ENCODE results near the gene GPX4. TPM values are rescaled to one million over a fixed set of nuclear protein-coding genes. Genes with fewer than 3 reads are reported as not detected.
A peak's percentile ranks its signal among the peaks of the same experiment; 100 is the strongest.

Gene GPX4
- total and polyA plus RNA-seq, 2 of the 13 experiments (the other 11 are each of a cell fraction or from before 2014, with no cell fraction given) = 535 to 613 TPM

DNA sequence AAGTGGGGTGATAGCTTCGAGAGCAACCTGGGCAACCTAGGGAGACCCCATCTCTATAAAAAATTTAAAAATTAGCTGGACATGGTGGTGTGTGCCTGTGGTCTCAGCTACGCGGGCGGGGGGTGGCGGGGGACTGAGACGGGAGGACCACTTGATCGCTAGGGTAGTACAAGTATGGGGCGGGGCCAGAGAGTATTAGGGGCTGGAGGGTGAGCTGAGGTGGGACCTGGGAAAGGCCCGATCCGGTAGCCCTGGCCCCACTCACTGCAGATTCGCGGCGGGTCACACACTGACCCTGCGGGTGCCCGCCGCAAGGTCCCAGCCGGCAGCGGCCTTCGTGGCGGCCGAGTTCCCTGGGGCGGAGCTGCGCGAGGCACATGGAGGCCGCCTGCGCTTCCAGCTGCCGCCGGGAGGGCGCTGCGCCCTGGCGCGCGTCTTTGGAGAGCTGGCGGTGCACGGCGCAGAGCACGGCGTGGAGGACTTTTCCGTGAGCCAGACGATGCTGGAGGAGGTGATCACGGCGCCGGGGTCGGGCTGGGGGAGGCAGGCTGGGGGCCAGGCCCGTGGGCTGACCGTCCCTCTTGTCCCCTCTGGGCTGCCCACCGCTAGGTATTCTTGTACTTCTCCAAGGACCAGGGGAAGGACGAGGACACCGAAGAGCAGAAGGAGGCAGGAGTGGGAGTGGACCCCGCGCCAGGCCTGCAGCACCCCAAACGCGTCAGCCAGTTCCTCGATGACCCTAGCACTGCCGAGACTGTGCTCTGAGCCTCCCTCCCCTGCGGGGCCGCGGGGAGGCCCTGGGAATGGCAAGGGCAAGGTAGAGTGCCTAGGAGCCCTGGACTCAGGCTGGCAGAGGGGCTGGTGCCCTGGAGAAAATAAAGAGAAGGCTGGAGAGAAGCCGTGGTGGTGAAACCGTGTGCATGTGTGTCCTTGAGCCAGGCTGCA is 38.9 kb upstream of the GPX4 start (continued):
- TF ChIP-seq, protein P1, sequence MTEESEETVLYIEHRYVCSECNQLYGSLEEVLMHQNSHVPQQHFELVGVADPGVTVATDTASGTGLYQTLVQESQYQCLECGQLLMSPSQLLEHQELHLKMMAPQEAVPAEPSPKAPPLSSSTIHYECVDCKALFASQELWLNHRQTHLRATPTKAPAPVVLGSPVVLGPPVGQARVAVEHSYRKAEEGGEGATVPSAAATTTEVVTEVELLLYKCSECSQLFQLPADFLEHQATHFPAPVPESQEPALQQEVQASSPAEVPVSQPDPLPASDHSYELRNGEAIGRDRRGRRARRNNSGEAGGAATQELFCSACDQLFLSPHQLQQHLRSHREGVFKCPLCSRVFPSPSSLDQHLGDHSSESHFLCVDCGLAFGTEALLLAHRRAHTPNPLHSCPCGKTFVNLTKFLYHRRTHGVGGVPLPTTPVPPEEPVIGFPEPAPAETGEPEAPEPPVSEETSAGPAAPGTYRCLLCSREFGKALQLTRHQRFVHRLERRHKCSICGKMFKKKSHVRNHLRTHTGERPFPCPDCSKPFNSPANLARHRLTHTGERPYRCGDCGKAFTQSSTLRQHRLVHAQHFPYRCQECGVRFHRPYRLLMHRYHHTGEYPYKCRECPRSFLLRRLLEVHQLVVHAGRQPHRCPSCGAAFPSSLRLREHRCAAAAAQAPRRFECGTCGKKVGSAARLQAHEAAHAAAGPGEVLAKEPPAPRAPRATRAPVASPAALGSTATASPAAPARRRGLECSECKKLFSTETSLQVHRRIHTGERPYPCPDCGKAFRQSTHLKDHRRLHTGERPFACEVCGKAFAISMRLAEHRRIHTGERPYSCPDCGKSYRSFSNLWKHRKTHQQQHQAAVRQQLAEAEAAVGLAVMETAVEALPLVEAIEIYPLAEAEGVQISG (CRISPR knock-in tag; IDR thresholded peaks at IDR 0.05) = no peak; the same call in 1 of the 2 replicates
- TF ChIP-seq, protein P2, sequence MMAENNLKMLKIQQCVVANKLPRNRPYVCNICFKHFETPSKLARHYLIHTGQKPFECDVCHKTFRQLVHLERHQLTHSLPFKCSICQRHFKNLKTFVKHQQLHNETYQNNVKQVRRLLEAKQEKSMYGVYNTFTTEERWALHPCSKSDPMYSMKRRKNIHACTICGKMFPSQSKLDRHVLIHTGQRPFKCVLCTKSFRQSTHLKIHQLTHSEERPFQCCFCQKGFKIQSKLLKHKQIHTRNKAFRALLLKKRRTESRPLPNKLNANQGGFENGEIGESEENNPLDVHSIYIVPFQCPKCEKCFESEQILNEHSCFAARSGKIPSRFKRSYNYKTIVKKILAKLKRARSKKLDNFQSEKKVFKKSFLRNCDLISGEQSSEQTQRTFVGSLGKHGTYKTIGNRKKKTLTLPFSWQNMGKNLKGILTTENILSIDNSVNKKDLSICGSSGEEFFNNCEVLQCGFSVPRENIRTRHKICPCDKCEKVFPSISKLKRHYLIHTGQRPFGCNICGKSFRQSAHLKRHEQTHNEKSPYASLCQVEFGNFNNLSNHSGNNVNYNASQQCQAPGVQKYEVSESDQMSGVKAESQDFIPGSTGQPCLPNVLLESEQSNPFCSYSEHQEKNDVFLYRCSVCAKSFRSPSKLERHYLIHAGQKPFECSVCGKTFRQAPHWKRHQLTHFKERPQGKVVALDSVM (CRISPR knock-in tag; IDR thresholded peaks at IDR 0.05) = no peak
- TF ChIP-seq RBM22 (optimal IDR thresholded peaks at IDR 0.05; ENCODE audit: low read length) (no peak), PHF5A (CRISPR knock-in tag; IDR thresholded peaks at IDR 0.05; ENCODE audit: low read depth, unreplicated experiment) (no peak), THYN1 (CRISPR knock-in tag; IDR thresholded peaks at IDR 0.05; ENCODE audit: borderline replicate concordance, low read depth) (no peak), TMF1 (CRISPR knock-in tag; IDR thresholded peaks at IDR 0.05; ENCODE audit: low read depth) (0 out of 2 replicates have a peak, but pooled peaks have one; percentile 5), ZMAT3 (CRISPR knock-in tag; conservative IDR thresholded peaks at IDR 0.05) (peak; percentile 46; the same call in 1 of the 2 replicates), BHLHE40 (IDR thresholded peaks at IDR 0.05; ENCODE audit: low read length) (no peak), ARNTL (CRISPR knock-in tag; IDR thresholded peaks at IDR 0.05) (no peak), SIX4 (CRISPR knock-in tag; IDR thresholded peaks at IDR 0.05) (no peak), ZNF441 (CRISPR knock-in tag; IDR thresholded peaks at IDR 0.05; ENCODE audit: borderline replicate concordance) (0 out of 2 replicates have a peak, but pooled peaks have one; percentile 36), ZNF333 (CRISPR knock-in tag; IDR thresholded peaks at IDR 0.05; ENCODE audit: borderline replicate concordance) (peak; percentile 45; the same call in 1 of the 2 replicates), ZNF383 (CRISPR knock-in tag; IDR thresholded peaks at IDR 0.05; ENCODE audit: borderline replicate concordance) (no peak)
- TF ChIP-seq, protein P3, sequence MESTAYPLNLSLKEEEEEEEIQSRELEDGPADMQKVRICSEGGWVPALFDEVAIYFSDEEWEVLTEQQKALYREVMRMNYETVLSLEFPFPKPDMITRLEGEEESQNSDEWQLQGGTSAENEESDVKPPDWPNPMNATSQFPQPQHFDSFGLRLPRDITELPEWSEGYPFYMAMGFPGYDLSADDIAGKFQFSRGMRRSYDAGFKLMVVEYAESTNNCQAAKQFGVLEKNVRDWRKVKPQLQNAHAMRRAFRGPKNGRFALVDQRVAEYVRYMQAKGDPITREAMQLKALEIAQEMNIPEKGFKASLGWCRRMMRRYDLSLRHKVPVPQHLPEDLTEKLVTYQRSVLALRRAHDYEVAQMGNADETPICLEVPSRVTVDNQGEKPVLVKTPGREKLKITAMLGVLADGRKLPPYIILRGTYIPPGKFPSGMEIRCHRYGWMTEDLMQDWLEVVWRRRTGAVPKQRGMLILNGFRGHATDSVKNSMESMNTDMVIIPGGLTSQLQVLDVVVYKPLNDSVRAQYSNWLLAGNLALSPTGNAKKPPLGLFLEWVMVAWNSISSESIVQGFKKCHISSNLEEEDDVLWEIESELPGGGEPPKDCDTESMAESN (CRISPR knock-in tag; conservative IDR thresholded peaks at IDR 0.05) = 0 out of 2 replicates have a peak, but pooled peaks have one; percentile 42
